Subcutaneous abdominal adipose tissue (tissue), 5 donors: ENCODE data around the gene GRPEL1.

Experiments
- H3K27ac ChIP-seq: one replicate; pipeline ENCODE4 v1.7.0; 2013; ENCODE audit warnings: low read depth, mild to moderate bottlenecking, inconsistent platforms, low read length, moderate library complexity
- H3K27me3 ChIP-seq, 5 donors: one replicate each; pipeline ENCODE4 v1.7.0; 2013; ENCODE audit warnings: low read length in 5 of 5, inconsistent platforms in 1 of 5; ENCODE audit not compliant: control insufficient read depth in 5 of 5, insufficient read depth in 4 of 5
- H3K36me3 ChIP-seq, 5 donors: one replicate each; pipeline ENCODE4 v1.7.0; 2013; ENCODE audit warnings: low read length in 5 of 5; ENCODE audit not compliant: control insufficient read depth in 5 of 5, insufficient read depth in 5 of 5
- H3K4me1 ChIP-seq, 5 donors: one replicate each; pipeline ENCODE4 v1.7.0; 2013; ENCODE audit warnings: low read length in 5 of 5, mild to moderate bottlenecking in 3 of 5, moderate library complexity in 1 of 5; ENCODE audit not compliant: control insufficient read depth in 5 of 5, insufficient read depth in 5 of 5
- H3K4me3 ChIP-seq, 5 donors: one replicate each; pipeline ENCODE4 v1.7.0; 2013; ENCODE audit warnings: low read length in 5 of 5, low read depth in 1 of 5
- H3K9ac ChIP-seq, 5 donors: one replicate each; pipeline ENCODE4 v1.7.0; 2013; ENCODE audit warnings: low read length in 5 of 5, mild to moderate bottlenecking in 4 of 5, moderate library complexity in 3 of 5
- H3K9me3 ChIP-seq, 5 donors: one replicate each; pipeline ENCODE4 v1.7.0; 2013; ENCODE audit warnings: low read length in 5 of 5; ENCODE audit not compliant: control insufficient read depth in 5 of 5
- donor health status: healthy.
- donor health status: healthy.
- donor health status: healthy.
- donor health status: healthy.
- donor health status: healthy.

Gene GRPEL1

GRCh38 chr4:7019367-7019766, 48.5 kb downstream of the GRPEL1 start:
- Histone ChIP-seq H3K4me1 (peaks cover 0 to 4% (median 0%) of the 10 kb centered on the region in 5 donors), H3K36me3 (peaks cover 2 to 96% (median 69%) of the 10 kb centered on the region in 5 donors), H3K9ac (no peak overlapping the region), H3K27me3 (no peaks in the 10 kb centered on the region), H3K27ac (no peak overlapping the region), H3K4me3 (no peak overlapping the region), H3K9me3 (no peaks in the 10 kb centered on the region)

GRCh38 chr4:7018281-7018680, 49.6 kb downstream of the GRPEL1 start:
- Histone ChIP-seq H3K36me3 (peaks cover 2 to 94% (median 68%) of the 10 kb centered on the region in 5 donors), H3K9ac (no peak overlapping the region), H3K27ac (no peak overlapping the region)

GRCh38 chr4:7017446-7018048, 50.3 kb downstream of the GRPEL1 start:
- Histone ChIP-seq H3K36me3 (peaks cover 0 to 94% (median 69%) of the 10 kb centered on the region in 5 donors), H3K27me3 (no peaks in the 10 kb centered on the region), H3K4me1 (peaks cover 0 to 4% (median 0%) of the 10 kb centered on the region in 5 donors), H3K9ac (no peak overlapping the region), H3K9me3 (no peaks in the 10 kb centered on the region), H3K27ac (no peak overlapping the region), H3K4me3 (no peak overlapping the region)

More at GRCh38 chr4:7018281-7018680, 49.6 kb downstream of the GRPEL1 start:
- Histone ChIP-seq H3K9me3 (no peaks in the 10 kb centered on the region), H3K4me3 (no peak overlapping the region), H3K27me3 (no peaks in the 10 kb centered on the region), H3K4me1 (peaks cover 0 to 4% (median 0%) of the 10 kb centered on the region in 5 donors)

GRCh38 chr4:7016512-7016911, 51.4 kb downstream of the GRPEL1 start:
- peaks cover 4 to 90% (median 68%) of the 10 kb centered on the region in 5 donors for H3K36me3 ChIP-seq
- no peak overlapping the region for H3K27ac ChIP-seq
- no peaks in the 10 kb centered on the region for H3K4me1 ChIP-seq
- no peaks in the 10 kb centered on the region for H3K27me3 ChIP-seq
- H3K9ac ChIP-seq = no peak overlapping the region
- H3K9me3 ChIP-seq = no peaks in the 10 kb centered on the region
- no peak overlapping the region for H3K4me3 ChIP-seq

- H3K27ac ChIP-seq = no peak overlapping the region
- H3K9me3 ChIP-seq = no peaks in the 10 kb centered on the region
- H3K4me1 ChIP-seq = no peaks in the 10 kb centered on the region
- no peaks in the 10 kb centered on the region for H3K27me3 ChIP-seq
- peaks cover 4 to 90% (median 68%) of the 10 kb centered on the region in 5 donors for H3K36me3 ChIP-seq
- no peak overlapping the region for H3K4me3 ChIP-seq
- no peak overlapping the region for H3K9ac ChIP-seq
Observed at GRCh38 chr4:7016086-7016485, 51.8 kb downstream of the GRPEL1 start.

GRCh38 chr4:7015383-7016035, 52.4 kb downstream of the GRPEL1 start:
- no peak overlapping the region for H3K4me3 ChIP-seq
- no peaks in the 10 kb centered on the region for H3K4me1 ChIP-seq
- H3K9me3 ChIP-seq = no peaks in the 10 kb centered on the region
- H3K27ac ChIP-seq = no peak overlapping the region
- H3K27me3 ChIP-seq = no peaks in the 10 kb centered on the region
- H3K36me3 ChIP-seq = peaks cover 5 to 90% (median 68%) of the 10 kb centered on the region in 5 donors
- no peak overlapping the region for H3K9ac ChIP-seq

GRCh38 chr4:7014815-7015214, 53.0 kb downstream of the GRPEL1 start:
- H3K9me3 ChIP-seq = no peaks in the 10 kb centered on the region
- H3K4me3 ChIP-seq = no peak overlapping the region
- H3K36me3 ChIP-seq = peaks cover 8 to 89% (median 74%) of the 10 kb centered on the region in 5 donors
- no peaks in the 10 kb centered on the region for H3K4me1 ChIP-seq
- H3K9ac ChIP-seq = no peak overlapping the region
- H3K27me3 ChIP-seq = no peaks in the 10 kb centered on the region
- no peak overlapping the region for H3K27ac ChIP-seq

GRCh38 chr4:7013175-7013574, 54.7 kb downstream of the GRPEL1 start:
- Histone ChIP-seq H3K27me3 (no peaks in the 10 kb centered on the region), H3K9me3 (no peaks in the 10 kb centered on the region), H3K4me1 (peaks cover 0 to under 1% (median 0%) of the 10 kb centered on the region in 5 donors), H3K9ac (no peak overlapping the region), H3K27ac (no peak overlapping the region), H3K4me3 (no peak overlapping the region), H3K36me3 (peaks cover 10 to 91% (median 79%) of the 10 kb centered on the region in 5 donors)

GRCh38 chr4:7009564-7009963, 58.3 kb downstream of the GRPEL1 start:
- no peaks in the 10 kb centered on the region for H3K27me3 ChIP-seq
- H3K9ac ChIP-seq = no peak overlapping the region
- H3K4me3 ChIP-seq = no peak overlapping the region
- H3K9me3 ChIP-seq = no peaks in the 10 kb centered on the region
- H3K27ac ChIP-seq = no peak overlapping the region
- peaks cover 18 to 84% (median 60%) of the 10 kb centered on the region in 5 donors for H3K36me3 ChIP-seq
- peaks cover 0 to 19% (median 13%) of the 10 kb centered on the region in 5 donors for H3K4me1 ChIP-seq
